ENCODE measurements around the gene CGRRF1.

Gene CGRRF1

GRCh38 chr14:54509546-54510501 lies at the start of gene CGRRF1:
CGRRF1 (plus strand) TSS chr14:54509906; CDS start chr14:54509960, 54 bp downstream.
- peak; percentile 98 for DNase-seq
- in situ Hi-C loops (cut with MboI; ENCODE audit: low pct_unique_long_range_greater_than_20kb, low sequenced_read_pairs) = no loop called here

GRCh38 chr14:54462048-54462447 lies 47.7 kb upstream of the CGRRF1 start:
- DNase-seq = no peak
- in situ Hi-C loops (cut with MboI; ENCODE audit: low pct_unique_long_range_greater_than_20kb, low sequenced_read_pairs) = no loop called here

- DNase-seq = no peak
- in situ Hi-C loops (cut with MboI; ENCODE audit: low pct_unique_long_range_greater_than_20kb, low sequenced_read_pairs) = no loop called here
These were observed 44.1 kb upstream of the CGRRF1 start for GRCh38 chr14:54465654-54466053.

GRCh38 chr14:54467280-54467679 lies 42.4 kb upstream of the CGRRF1 start:
- no peak for DNase-seq
- in situ Hi-C loops (cut with MboI; ENCODE audit: low pct_unique_long_range_greater_than_20kb, low sequenced_read_pairs) = no loop called here

- DNase-seq = no peak
- in situ Hi-C loops (cut with MboI; ENCODE audit: low pct_unique_long_range_greater_than_20kb, low sequenced_read_pairs) = no loop called here
These were observed 39.0 kb upstream of the CGRRF1 start for GRCh38 chr14:54470701-54471100.

GRCh38 chr14:54471641-54472040 lies 38.1 kb upstream of the CGRRF1 start:
- in situ Hi-C loops (cut with MboI; ENCODE audit: low pct_unique_long_range_greater_than_20kb, low sequenced_read_pairs) = no loop called here
- DNase-seq = no peak

- no peak for DNase-seq
- in situ Hi-C loops (cut with MboI; ENCODE audit: low pct_unique_long_range_greater_than_20kb, low sequenced_read_pairs) = no loop called here
These were observed 37.4 kb upstream of the CGRRF1 start for GRCh38 chr14:54472315-54472714.

- in situ Hi-C loops (cut with MboI; ENCODE audit: low pct_unique_long_range_greater_than_20kb, low sequenced_read_pairs) = no loop called here
- no peak for DNase-seq
These were observed 35.4 kb upstream of the CGRRF1 start for GRCh38 chr14:54474232-54474793.

GRCh38 chr14:54475187-54475899 lies 34.4 kb upstream of the CGRRF1 start:
- in situ Hi-C loops (cut with MboI; ENCODE audit: low pct_unique_long_range_greater_than_20kb, low sequenced_read_pairs) = no loop called here
- no peak for DNase-seq

GRCh38 chr14:54475911-54476310 lies 33.8 kb upstream of the CGRRF1 start:
- DNase-seq = no peak
- in situ Hi-C loops (cut with MboI; ENCODE audit: low pct_unique_long_range_greater_than_20kb, low sequenced_read_pairs) = no loop called here

- no peak for DNase-seq
- in situ Hi-C loops (cut with MboI; ENCODE audit: low pct_unique_long_range_greater_than_20kb, low sequenced_read_pairs) = no loop called here
These were observed 31.0 kb upstream of the CGRRF1 start for GRCh38 chr14:54478636-54479215.

- in situ Hi-C loops (cut with MboI; ENCODE audit: low pct_unique_long_range_greater_than_20kb, low sequenced_read_pairs) = no loop called here
- DNase-seq = no peak
These were observed 28.7 kb upstream of the CGRRF1 start for GRCh38 chr14:54480830-54481562.

GRCh38 chr14:54481695-54482094 lies 28.0 kb upstream of the CGRRF1 start:
- in situ Hi-C loops (cut with MboI; ENCODE audit: low pct_unique_long_range_greater_than_20kb, low sequenced_read_pairs) = no loop called here
- no peak for DNase-seq

GRCh38 chr14:54483073-54483745 lies 26.5 kb upstream of the CGRRF1 start:
- DNase-seq = no peak
- in situ Hi-C loops (cut with MboI; ENCODE audit: low pct_unique_long_range_greater_than_20kb, low sequenced_read_pairs) = no loop called here

GRCh38 chr14:54483846-54484245 lies 25.9 kb upstream of the CGRRF1 start:
- in situ Hi-C loops (cut with MboI; ENCODE audit: low pct_unique_long_range_greater_than_20kb, low sequenced_read_pairs) = no loop called here

GRCh38 chr14:54486685-54487084 lies 23.0 kb upstream of the CGRRF1 start:
- in situ Hi-C loops (cut with MboI; ENCODE audit: low pct_unique_long_range_greater_than_20kb, low sequenced_read_pairs) = no loop called here
- no peak for DNase-seq

More at GRCh38 chr14:54483846-54484245, 25.9 kb upstream of the CGRRF1 start:
- no peak for DNase-seq

GRCh38 chr14:54487771-54488170 lies 21.9 kb upstream of the CGRRF1 start:
- in situ Hi-C loops (cut with MboI; ENCODE audit: low pct_unique_long_range_greater_than_20kb, low sequenced_read_pairs) = no loop called here

GRCh38 chr14:54488318-54488645 lies 21.4 kb upstream of the CGRRF1 start:
- no peak for DNase-seq
- in situ Hi-C loops (cut with MboI; ENCODE audit: low pct_unique_long_range_greater_than_20kb, low sequenced_read_pairs) = no loop called here

More at GRCh38 chr14:54487771-54488170, 21.9 kb upstream of the CGRRF1 start:
- peak; percentile 19 for DNase-seq

Measured in KBM-7 (cell line).